Measurements from ENCODE around the gene KMT2B. TPM values are rescaled to one million over a fixed set of nuclear protein-coding genes. Genes with fewer than 3 reads are reported as not detected.

The KMT2B gene
- total and polyA plus RNA-seq, 9 of the 15 experiments (the other 6 are each of a cell fraction or from before 2014, with no cell fraction given) = 0.63 to 43.9 (median 8.1) TPM

DNA sequence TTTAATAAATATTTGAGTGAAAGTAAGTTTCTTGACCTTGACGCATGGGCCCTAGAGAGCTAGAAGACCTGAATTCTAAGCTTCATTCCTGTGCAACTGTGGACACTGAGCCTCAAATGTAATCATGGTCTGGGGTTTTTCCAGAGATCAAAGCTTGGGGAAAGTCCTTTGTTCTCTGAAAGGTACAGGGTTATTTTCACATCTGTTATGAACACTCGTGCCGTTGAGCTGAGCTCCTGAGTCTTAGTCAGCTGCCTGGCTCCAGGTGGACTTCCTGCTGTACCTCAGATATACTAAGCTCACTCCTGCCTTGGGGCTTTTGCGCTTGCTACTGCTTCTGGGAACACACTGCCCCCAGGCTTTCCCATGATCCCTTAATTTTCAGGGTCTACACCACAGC is 21.0 kb upstream of the KMT2B start:
- intact Hi-C loops (cut with micrococcal nuclease) (no loop called here), in situ Hi-C loops (cut with MboI) (no loop called here)
- CTCF ChIA-PET (ENCODE audit: low intra/inter-chr PET ratio) = interaction anchor here (0.5 to 1.3 kb wide), 2 partner anchors 123 to 140 kb away, joined by 3 to 5 read pairs; no protein-coding TSS in a partner anchor
- BruUV-seq (replicated peaks) = no TSS peak
- Histone ChIP-seq H3K9me1 (ENCODE audit: control insufficient read depth, insufficient read depth, low read length) (no peaks in the 10 kb centered on the region), H3K36me3 (ENCODE audit: control insufficient read depth, insufficient read depth, low read length) (no peaks in the 10 kb centered on the region), H3K27me3 (ENCODE audit: control insufficient read depth in 2 of 2, insufficient read depth in 2 of 2, low read length in 2 of 2) (no peaks in the 10 kb centered on the region), H2AFZ (ENCODE audit: low read depth, low read length) (no peak overlapping the region), H3K4me2 (ENCODE audit: insufficient read depth, low read length) (no peak overlapping the region), H4K20me1 (replicated peaks; ENCODE audit: control insufficient read depth, insufficient read depth, low read length) (no peaks in the 10 kb centered on the region), H3K4me3 (no peak overlapping the region), H3K79me2 (ENCODE audit: control insufficient read depth, insufficient read depth, low read length) (no peaks in the 10 kb centered on the region), H3K27ac (ENCODE audit: extremely low read depth, low read depth, low read length) (no peak overlapping the region), H3K9me3 (replicated peaks; ENCODE audit: control insufficient read depth, insufficient read depth, low read depth, low read length) (peaks cover 5% of the 10 kb centered on the region; the same call in 1 of the 2 replicates), H3K9ac (ENCODE audit: insufficient read depth in 1 of 2, low read depth in 2 of 2, low read length in 2 of 2) (no peak overlapping the region), H3K4me1 (replicated peaks in 1 of 2; ENCODE audit: control insufficient read depth in 2 of 2, insufficient read depth in 2 of 2, low read length in 2 of 2) (peaks cover 0 to under 1% of the 10 kb centered on the region in 2 experiments; a peak in 1 of 5 replicates)
- ATAC-seq = no peak
- POLR2A ChIA-PET = interaction anchor here (1.2 kb wide), 1 partner anchor 84 kb away, joined by 4 read pairs; the partner anchor contains the start of gene HAUS5
- 20% methylated on average over 4 of the region's 4 CpGs for WGBS (ENCODE audit: insufficient coverage, low coverage, missing lambda C conversion rate)
- DNase-seq (ENCODE audit: extremely low read depth in 1 of 4, low spot score in 3 of 4) = no peak
- FAIRE-seq = no peak
- TF ChIP-seq, protein P1, sequence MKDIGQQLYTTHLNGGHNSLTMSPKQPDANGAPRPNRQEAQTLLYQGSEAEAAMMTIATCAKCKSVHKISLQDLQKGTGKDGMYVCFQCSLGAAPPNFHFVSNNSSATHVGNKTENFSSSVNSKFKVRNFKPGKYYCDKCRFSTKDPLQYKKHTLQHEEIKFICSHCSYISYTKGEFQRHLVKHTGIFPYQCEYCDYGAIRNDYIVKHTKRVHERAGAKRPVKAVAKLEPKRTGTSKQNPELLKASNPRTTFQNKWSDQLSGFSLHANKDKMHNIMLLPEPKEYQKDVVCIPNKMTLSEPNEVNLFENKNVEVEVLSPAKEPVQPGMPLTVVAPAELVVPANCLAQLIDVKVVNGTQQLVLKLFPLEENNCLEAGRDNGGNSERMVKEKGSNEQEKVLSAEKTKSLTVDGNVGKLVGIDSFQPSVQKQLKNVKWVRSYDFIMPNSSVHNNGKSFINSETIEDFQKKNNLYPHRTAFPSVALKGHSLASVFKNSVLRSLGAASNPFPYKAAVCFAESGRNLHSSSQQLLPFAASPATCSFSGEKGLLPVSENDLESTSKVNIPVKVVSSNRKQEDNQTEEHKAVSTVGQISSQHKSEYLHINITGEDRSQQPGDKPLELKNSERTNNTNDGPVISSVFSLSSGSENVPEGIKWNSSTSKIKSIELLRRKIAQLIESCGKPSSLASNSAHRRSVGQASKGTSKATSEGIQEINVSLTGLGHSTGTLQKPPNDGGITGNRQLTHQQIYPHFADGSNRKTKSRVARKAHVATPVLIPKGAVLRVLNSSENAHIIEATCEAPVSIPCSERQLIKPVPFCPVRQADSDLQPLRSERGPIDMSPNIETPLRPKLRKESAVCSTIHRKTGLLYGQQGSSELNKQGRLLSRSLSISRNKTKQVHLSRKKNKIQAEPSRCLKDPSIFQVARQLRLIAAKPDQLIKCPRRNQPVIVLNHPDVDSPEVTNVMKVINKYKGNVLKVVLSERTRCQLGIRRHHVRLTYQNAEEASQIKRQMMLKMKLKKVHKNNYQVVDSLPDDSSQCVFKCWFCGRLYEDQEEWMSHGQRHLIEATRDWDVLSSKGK (CRISPR knock-in tag; IDR thresholded peaks at IDR 0.05) = no peak
- TF ChIP-seq, protein P2, sequence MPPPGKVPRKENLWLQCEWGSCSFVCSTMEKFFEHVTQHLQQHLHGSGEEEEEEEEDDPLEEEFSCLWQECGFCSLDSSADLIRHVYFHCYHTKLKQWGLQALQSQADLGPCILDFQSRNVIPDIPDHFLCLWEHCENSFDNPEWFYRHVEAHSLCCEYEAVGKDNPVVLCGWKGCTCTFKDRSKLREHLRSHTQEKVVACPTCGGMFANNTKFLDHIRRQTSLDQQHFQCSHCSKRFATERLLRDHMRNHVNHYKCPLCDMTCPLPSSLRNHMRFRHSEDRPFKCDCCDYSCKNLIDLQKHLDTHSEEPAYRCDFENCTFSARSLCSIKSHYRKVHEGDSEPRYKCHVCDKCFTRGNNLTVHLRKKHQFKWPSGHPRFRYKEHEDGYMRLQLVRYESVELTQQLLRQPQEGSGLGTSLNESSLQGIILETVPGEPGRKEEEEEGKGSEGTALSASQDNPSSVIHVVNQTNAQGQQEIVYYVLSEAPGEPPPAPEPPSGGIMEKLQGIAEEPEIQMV (tag; conservative IDR thresholded peaks at IDR 0.05; ENCODE audit: low read depth) = no peak
- TF ChIP-seq MAZ (CRISPR knock-in tag; conservative IDR thresholded peaks at IDR 0.05 in 1 of 2, IDR thresholded peaks at IDR 0.05 in 1 of 2) (no peak), STAG1 (CRISPR knock-in tag; IDR thresholded peaks at IDR 0.05; ENCODE audit: borderline replicate concordance) (no peak), KAT7 (CRISPR knock-in tag; IDR thresholded peaks at IDR 0.05; ENCODE audit: borderline replicate concordance) (no peak)
- TF ChIP-seq, protein P3, sequence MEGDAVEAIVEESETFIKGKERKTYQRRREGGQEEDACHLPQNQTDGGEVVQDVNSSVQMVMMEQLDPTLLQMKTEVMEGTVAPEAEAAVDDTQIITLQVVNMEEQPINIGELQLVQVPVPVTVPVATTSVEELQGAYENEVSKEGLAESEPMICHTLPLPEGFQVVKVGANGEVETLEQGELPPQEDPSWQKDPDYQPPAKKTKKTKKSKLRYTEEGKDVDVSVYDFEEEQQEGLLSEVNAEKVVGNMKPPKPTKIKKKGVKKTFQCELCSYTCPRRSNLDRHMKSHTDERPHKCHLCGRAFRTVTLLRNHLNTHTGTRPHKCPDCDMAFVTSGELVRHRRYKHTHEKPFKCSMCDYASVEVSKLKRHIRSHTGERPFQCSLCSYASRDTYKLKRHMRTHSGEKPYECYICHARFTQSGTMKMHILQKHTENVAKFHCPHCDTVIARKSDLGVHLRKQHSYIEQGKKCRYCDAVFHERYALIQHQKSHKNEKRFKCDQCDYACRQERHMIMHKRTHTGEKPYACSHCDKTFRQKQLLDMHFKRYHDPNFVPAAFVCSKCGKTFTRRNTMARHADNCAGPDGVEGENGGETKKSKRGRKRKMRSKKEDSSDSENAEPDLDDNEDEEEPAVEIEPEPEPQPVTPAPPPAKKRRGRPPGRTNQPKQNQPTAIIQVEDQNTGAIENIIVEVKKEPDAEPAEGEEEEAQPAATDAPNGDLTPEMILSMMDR (IDR thresholded peaks at IDR 0.05 in 2 of 3, conservative IDR thresholded peaks at IDR 0.05 in 1 of 3; ENCODE audit: insufficient read depth in 2 of 3, low read depth in 1 of 3, low read length in 3 of 3) = no peak
- TF ChIP-seq, protein P4, sequence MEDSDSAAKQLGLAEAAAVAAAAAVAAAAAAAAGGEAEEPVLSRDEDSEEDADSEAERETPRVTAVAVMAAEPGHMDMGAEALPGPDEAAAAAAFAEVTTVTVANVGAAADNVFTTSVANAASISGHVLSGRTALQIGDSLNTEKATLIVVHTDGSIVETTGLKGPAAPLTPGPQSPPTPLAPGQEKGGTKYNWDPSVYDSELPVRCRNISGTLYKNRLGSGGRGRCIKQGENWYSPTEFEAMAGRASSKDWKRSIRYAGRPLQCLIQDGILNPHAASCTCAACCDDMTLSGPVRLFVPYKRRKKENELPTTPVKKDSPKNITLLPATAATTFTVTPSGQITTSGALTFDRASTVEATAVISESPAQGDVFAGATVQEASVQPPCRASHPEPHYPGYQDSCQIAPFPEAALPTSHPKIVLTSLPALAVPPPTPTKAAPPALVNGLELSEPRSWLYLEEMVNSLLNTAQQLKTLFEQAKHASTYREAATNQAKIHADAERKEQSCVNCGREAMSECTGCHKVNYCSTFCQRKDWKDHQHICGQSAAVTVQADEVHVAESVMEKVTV (CRISPR knock-in tag; IDR thresholded peaks at IDR 0.05) = no peak

Measured in K562 (cell line).